H1 (cell line): ENCODE measurements around the gene GPLD1. TPM values are rescaled to one million over a fixed set of nuclear protein-coding genes. Genes with fewer than 3 reads are reported as not detected.

Experiments
- CTCF ChIA-PET: fragments of 300-600 bp; sonication (Branson Sonifier 250); formaldehyde crosslinking; loops from one replicate; lab custom pipeline; 2021; ENCODE audit not compliant: partially characterized antibody; lab: Charles Lee
- POLR2A ChIA-PET: fragments of 300-600 bp; sonication (Branson Sonifier 250); formaldehyde crosslinking; loops from one replicate; lab custom pipeline; 2021; ENCODE audit warnings: inconsistent platforms; ENCODE audit not compliant: partially characterized antibody; lab: Charles Lee
- DNase-seq, 2 experiments: peaks; one replicate each; pipeline versions ENCODE4 v3.0.0 to v3.0.0-alpha.2; 2010 to 2022; ENCODE audit warnings: low spot score in 2 of 2, low read depth in 1 of 2, mixed read lengths in 1 of 2
- FAIRE-seq: peaks from 2 replicates; lab custom pipeline; 2011; peaks lifted over from hg19 to GRCh38; lab: Jason Lieb, UNC
- H2AFZ ChIP-seq: 2 replicates; pipeline ENCODE4 v1.8.1; 2012; ENCODE audit warnings: low read length, inconsistent platforms
- H2AK5ac ChIP-seq: 2 replicates; pipeline ENCODE4 v1.6.1; 2013; ENCODE audit warnings: low read depth, low read length
- H2BK120ac ChIP-seq: replicated peaks from 2 replicates; pipeline ENCODE3; 2013; ENCODE audit warnings: low read depth, low read length, inconsistent platforms
- H2BK12ac ChIP-seq: 2 replicates; pipeline ENCODE4 v1.6.1; 2013; ENCODE audit warnings: low read depth, low read length
- H2BK15ac ChIP-seq: 2 replicates; pipeline ENCODE4 v1.6.1; 2013; ENCODE audit warnings: low read length
- H2BK20ac ChIP-seq: 2 replicates; pipeline ENCODE4 v1.6.1; 2013; ENCODE audit warnings: low read length
- H2BK5ac ChIP-seq: 2 replicates; pipeline ENCODE4 v1.6.1; 2013; ENCODE audit warnings: low read depth, low read length
- H3K14ac ChIP-seq: 2 replicates; pipeline ENCODE4 v1.6.1; 2013; ENCODE audit warnings: inconsistent platforms; ENCODE audit not compliant: insufficient read length
- H3K18ac ChIP-seq: 2 replicates; pipeline ENCODE4 v1.6.1; 2013; ENCODE audit warnings: low read length; ENCODE audit errors: extremely low read depth
- H3K23ac ChIP-seq: 2 replicates; pipeline ENCODE4 v1.6.1; 2013; ENCODE audit warnings: inconsistent platforms; ENCODE audit not compliant: insufficient read length
- H3K23me2 ChIP-seq: 2 replicates; pipeline ENCODE4 v1.6.1; 2013; ENCODE audit warnings: low read depth, low read length
- H3K27ac ChIP-seq: 2 replicates; pipeline ENCODE4 v1.6.1; 2011; ENCODE audit warnings: low read depth, low read length, inconsistent platforms
- H3K27me3 ChIP-seq, 4 experiments: replicated peaks in 1 of 4; 1 replicate in 1 of 4; 2 replicates in 3 of 4; pipeline versions ENCODE4 v1.6.1 to v1.8.1; 2011 to 2013; ENCODE audit warnings: low read length in 3 of 4, mild to moderate bottlenecking in 3 of 4, inconsistent platforms in 2 of 4, mixed read lengths in 2 of 4, moderate library complexity in 1 of 4; ENCODE audit not compliant: control insufficient read depth in 3 of 4, insufficient read depth in 3 of 4; ENCODE audit errors: extremely low read depth in 1 of 4
- H3K36me3 ChIP-seq, 4 experiments: 2 replicates each; pipeline versions ENCODE4 v1.6.1 to v1.8.1; 2011 to 2013; ENCODE audit warnings: mild to moderate bottlenecking in 4 of 4, low read length in 3 of 4, moderate library complexity in 2 of 4, control low read depth in 1 of 4, inconsistent platforms in 1 of 4; ENCODE audit not compliant: insufficient read depth in 4 of 4, control insufficient read depth in 2 of 4
- H3K4ac ChIP-seq: replicated peaks from 2 replicates; pipeline ENCODE3; 2013; ENCODE audit warnings: low read length, low read depth, mixed read lengths, inconsistent platforms; ENCODE audit not compliant: insufficient read length
- H3K4me1 ChIP-seq, 4 experiments: replicated peaks in 1 of 4; 1 replicate in 1 of 4; 2 replicates in 3 of 4; pipeline versions ENCODE4 v1.6.1 to v1.8.1; 2011 to 2013; ENCODE audit warnings: low read length in 3 of 4, inconsistent platforms in 2 of 4, mixed read lengths in 1 of 4; ENCODE audit not compliant: insufficient read depth in 4 of 4, control insufficient read depth in 3 of 4
- H3K4me2 ChIP-seq, 2 experiments: 2 replicates each; pipeline versions ENCODE4 v1.6.1 to v1.8.1; 2011 to 2013; ENCODE audit warnings: low read depth in 2 of 2, low read length in 2 of 2, control low read depth in 1 of 2, inconsistent platforms in 1 of 2, mild to moderate bottlenecking in 1 of 2; ENCODE audit not compliant: insufficient read depth in 1 of 2
- H3K4me3 ChIP-seq, 4 experiments: fragments of 200-600, 300-600 bp in 1 of 4; sonication (generic), shearing (Covaris generic), sonication (Bioruptor Twin) in 1 of 4; 2 replicates each; pipeline versions ENCODE4 v1.5.1 to v1.8.1; 2011 to 2016; ENCODE audit warnings: low read length in 4 of 4, low read depth in 3 of 4, control low read depth in 2 of 4, inconsistent platforms in 2 of 4, mild to moderate bottlenecking in 2 of 4, mixed read lengths in 1 of 4, moderate library complexity in 1 of 4; ENCODE audit not compliant: insufficient read depth in 2 of 4; ENCODE audit errors: extremely low read depth in 1 of 4
- H3K56ac ChIP-seq: replicated peaks from 2 replicates; pipeline ENCODE3; 2013; ENCODE audit warnings: low read depth, mild to moderate bottlenecking, mixed read lengths, low read length, inconsistent platforms; ENCODE audit not compliant: insufficient read length
- H3K79me1 ChIP-seq: 2 replicates; pipeline ENCODE4 v1.6.1; 2013; ENCODE audit warnings: low read depth, low read length, control low read depth
- H3K79me2 ChIP-seq, 2 experiments: 2 replicates each; pipeline versions ENCODE4 v1.6.1 to v1.8.1; 2012 to 2013; ENCODE audit warnings: low read length in 2 of 2, mild to moderate bottlenecking in 2 of 2, inconsistent platforms in 1 of 2; ENCODE audit not compliant: insufficient read depth in 2 of 2, control insufficient read depth in 1 of 2
- H3K9ac ChIP-seq, 4 experiments: replicated peaks in 1 of 4; 1 replicate in 1 of 4; 2 replicates in 3 of 4; pipeline versions ENCODE4 v1.6.1 to v1.8.1; 2011 to 2013; ENCODE audit warnings: low read depth in 3 of 4, low read length in 3 of 4, control low read depth in 2 of 4, mild to moderate bottlenecking in 2 of 4, moderate library complexity in 2 of 4, inconsistent platforms in 1 of 4; ENCODE audit errors: extremely low read depth in 1 of 4
- H3K9me3 ChIP-seq, 2 experiments: 2 replicates each; pipeline versions ENCODE4 v1.6.1 to v1.8.1; 2012 to 2013; ENCODE audit warnings: mild to moderate bottlenecking in 2 of 2, moderate library complexity in 2 of 2, control low read depth in 1 of 2, inconsistent platforms in 1 of 2, low read depth in 1 of 2, low read length in 1 of 2, mixed read lengths in 1 of 2; ENCODE audit not compliant: insufficient read depth in 2 of 2
- H4K20me1 ChIP-seq, 2 experiments: replicated peaks in 1 of 2; 2 replicates each; pipeline versions ENCODE3 to v1.8.1; 2011 to 2013; ENCODE audit warnings: inconsistent platforms in 2 of 2, low read length in 2 of 2, mild to moderate bottlenecking in 1 of 2; ENCODE audit not compliant: insufficient read depth in 2 of 2, control insufficient read depth in 1 of 2
- H4K5ac ChIP-seq: 2 replicates; pipeline ENCODE4 v1.6.1; 2013; ENCODE audit warnings: low read length, low read depth, mixed read lengths, inconsistent platforms; ENCODE audit not compliant: insufficient read length
- H4K8ac ChIP-seq: 2 replicates; pipeline ENCODE4 v1.8.0; 2013; ENCODE audit warnings: mild to moderate bottlenecking, moderate library complexity, low read length, inconsistent platforms; ENCODE audit not compliant: insufficient read depth; ENCODE audit errors: extremely low read depth
- H4K91ac ChIP-seq: replicated peaks from 2 replicates; pipeline ENCODE3; 2013; ENCODE audit warnings: low read length, mixed read lengths, inconsistent platforms; ENCODE audit not compliant: insufficient read length
- WGBS, 2 experiments: shearing (Covaris generic) in 1 of 2; methylation state at CpG; one replicate each; pipeline versions ENCODE4 v1.1.6 to v1.1.7; 2013 to 2015; ENCODE audit warnings: low lambda C conversion rate in 2 of 2, mixed read lengths in 2 of 2, inconsistent platforms in 1 of 2, low coverage in 1 of 2, missing lambda C conversion rate in 1 of 2; ENCODE audit not compliant: insufficient replicate concordance in 2 of 2, insufficient coverage in 1 of 2, insufficient read length in 1 of 2; ENCODE audit errors: extremely low coverage in 1 of 2, missing lambda C conversion rate in 1 of 2; 5-methylcytosine and 5-hydroxymethylcytosine counted together
- polyA plus RNA-seq, 7 experiments: library from polyadenylated mRNA; depleted of rRNA in 3 of 7; stranded (reverse) in 5 of 7; unstranded in 2 of 7; fragments of >200 nt in 5 of 7; fragments of 200-250 nt in 2 of 7; gene quantifications; 1 replicate in 5 of 7; 2 replicates in 1 of 7; 4 replicates in 1 of 7; pipeline versions ENCODE4 v1.2.1 to v1.2.3, GENCODE V29; 2011 to 2013; ENCODE audit warnings: missing spikeins in 2 of 7, mixed read lengths in 2 of 7
- total RNA-seq: library from RNA; stranded (reverse); fragmentation: NEBNext Ultra II Directional; extraction: Animal tissue kit (Norgen Biotek cat#: 25700); gene quantifications from 2 replicates; pipeline ENCODE4 v1.2.1, GENCODE V29; 2021
- TF ChIP-seq, protein P1 (sequence below): IDR thresholded peaks from 2 replicates; pipeline ENCODE4 v1.6.1; 2011; ENCODE audit warnings: low read length, improper control_type of control experiment

The GPLD1 gene
- total and polyA plus RNA-seq, 2 of the 8 experiments (the other 6 are each of a cell fraction or from before 2014, with no cell fraction given), result 3.7 to 5.3 TPM

GRCh38 chr6:24501374-24501773 is 12.0 kb upstream of the GPLD1 start:
- no peaks in the 10 kb centered on the region for H3K36me3 ChIP-seq
- TF ChIP-seq, protein P1, sequence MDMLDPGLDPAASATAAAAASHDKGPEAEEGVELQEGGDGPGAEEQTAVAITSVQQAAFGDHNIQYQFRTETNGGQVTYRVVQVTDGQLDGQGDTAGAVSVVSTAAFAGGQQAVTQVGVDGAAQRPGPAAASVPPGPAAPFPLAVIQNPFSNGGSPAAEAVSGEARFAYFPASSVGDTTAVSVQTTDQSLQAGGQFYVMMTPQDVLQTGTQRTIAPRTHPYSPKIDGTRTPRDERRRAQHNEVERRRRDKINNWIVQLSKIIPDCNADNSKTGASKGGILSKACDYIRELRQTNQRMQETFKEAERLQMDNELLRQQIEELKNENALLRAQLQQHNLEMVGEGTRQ, result no peak
- no peak overlapping the region for H3K18ac ChIP-seq
- CTCF ChIA-PET, result interaction anchor here (0.8 to 1.3 kb wide), 5 partner anchors 11 to 104 kb away, joined by 3 to 6 read pairs (median 3); no protein-coding TSS in a partner anchor
- FAIRE-seq (no peak), DNase-seq (no peak)
- no peaks in the 10 kb centered on the region for H3K79me1 ChIP-seq
- H2AK5ac ChIP-seq, result no peak overlapping the region
- H3K4me3 ChIP-seq, result no peak overlapping the region
- no peak overlapping the region for H2BK20ac ChIP-seq
- H2BK120ac ChIP-seq, result no peak overlapping the region
- peaks cover 0 to 4% (median under 1%) of the 10 kb centered on the region in 4 experiments; a peak in 3 of 7 replicates for H3K27me3 ChIP-seq
- no peak overlapping the region for H4K8ac ChIP-seq
- no peak overlapping the region for H3K56ac ChIP-seq
- no peak overlapping the region for H3K27ac ChIP-seq
- no peak overlapping the region for H2BK5ac ChIP-seq
- H3K9me3 ChIP-seq, result 0 out of 4 replicates have a peak, but pooled peaks cover 0 to 2% of the 10 kb centered on the region in 2 experiments
- no peak overlapping the region for H3K23ac ChIP-seq
- no peaks in the 10 kb centered on the region; a peak in 1 of 7 replicates for H3K4me1 ChIP-seq
- no peak overlapping the region for H2BK12ac ChIP-seq
- H3K14ac ChIP-seq, result no peak overlapping the region
- H3K79me2 ChIP-seq, result no peaks in the 10 kb centered on the region
- H4K91ac ChIP-seq, result no peak overlapping the region
- H3K23me2 ChIP-seq, result no peaks in the 10 kb centered on the region
- H3K9ac ChIP-seq, result no peak overlapping the region
- no peak overlapping the region for H2AFZ ChIP-seq
- no peak overlapping the region for H2BK15ac ChIP-seq
- no peak overlapping the region for H3K4me2 ChIP-seq
- no peaks in the 10 kb centered on the region for H4K20me1 ChIP-seq
- POLR2A ChIA-PET, result interaction anchor here (0.8 to 1.3 kb wide), 2 partner anchors 8 to 49 kb away, joined by 3 to 5 read pairs; no protein-coding TSS in a partner anchor
- no peak overlapping the region for H3K4ac ChIP-seq
- H4K5ac ChIP-seq, result no peak overlapping the region
- whole genome bisulfite sequencing, 2 experiments, result 90% methylated on average over 2 of the region's 2 CpGs; no CpG with 5 or more reads in 1 of the 2 experiments
